GM12878 (cell line): Measurements from ENCODE around the gene SLC37A3. TPM values are rescaled to one million over a fixed set of nuclear protein-coding genes. Genes with fewer than 3 reads are reported as not detected.
A peak's percentile ranks its signal among the peaks of the same experiment; 100 is the strongest.

ENCODE experiments used
- ATAC-seq: fragments of 200-7000 bp; cut with Tn5 transposase; 3 replicates; pipeline ENCODE4 v1.9.1; 2020; ENCODE audit warnings: mild to moderate bottlenecking, moderate library complexity
- BruUV-seq: library from RNA; stranded (reverse); fragments of 400-500 nt; replicated peaks from 2 replicates; lab custom pipeline; 2021; lab: Mats Ljungman, UMichigan
- CTCF ChIA-PET: fragments of 300-600 bp; sonication (Branson Sonifier 250); formaldehyde crosslinking; extraction: SDS; loops from one replicate; lab custom pipeline; 2021; ENCODE audit warnings: inconsistent platforms; lab: Yijun Ruan, JAX
- POLR2A ChIA-PET: fragments of 350-600 bp; formaldehyde crosslinking; extraction: SDS; loops from one replicate; lab custom pipeline; 2021; ENCODE audit warnings: inconsistent platforms; lab: Charles Lee
- RAD21 ChIA-PET: fragments of 300-600 bp; sonication (Branson Sonifier 250); formaldehyde crosslinking; loops from one replicate; lab custom pipeline; 2023; ENCODE audit warnings: antibody characterized with exemption; ENCODE audit not compliant: unreplicated experiment; lab: Charles Lee
- SMC1A ChIA-PET: fragments of 300-600 bp; sonication (Branson Sonifier 250); formaldehyde crosslinking; loops from one replicate; lab custom pipeline; 2023; ENCODE audit not compliant: unreplicated experiment, uncharacterized antibody; lab: Charles Lee
- DNase-seq: peaks from one replicate; pipeline ENCODE4 v3.0.0-alpha.2; 2011; ENCODE audit warnings: low read depth, low spot score
- FAIRE-seq: peaks from 3 replicates; lab custom pipeline; 2011; peaks lifted over from hg19 to GRCh38; lab: Jason Lieb, UNC
- H2AFZ ChIP-seq: 2 replicates; pipeline ENCODE4 v1.6.0; 2011; ENCODE audit warnings: low read depth, low read length, control low read depth; ENCODE audit not compliant: control insufficient read depth
- H3K27ac ChIP-seq: 2 replicates; pipeline ENCODE4 v1.5.1; 2011; ENCODE audit warnings: control low read depth; ENCODE audit not compliant: control insufficient read depth, insufficient read depth
- H3K27me3 ChIP-seq, 2 experiments: replicated peaks in 1 of 2; 2 replicates each; pipeline versions ENCODE4 v1.6.0 to v1.6.1; 2011; ENCODE audit warnings: low read length in 1 of 2; ENCODE audit not compliant: control insufficient read depth in 2 of 2, insufficient read depth in 2 of 2
- H3K36me3 ChIP-seq, 2 experiments: 2 replicates each; pipeline ENCODE4 v1.5.1; 2011; ENCODE audit warnings: low read length in 1 of 2; ENCODE audit not compliant: control insufficient read depth in 2 of 2, insufficient read depth in 2 of 2
- H3K4me1 ChIP-seq: 2 replicates; pipeline ENCODE4 v1.6.1; 2011; ENCODE audit warnings: mild to moderate bottlenecking, low read length, moderate library complexity, mixed read lengths; ENCODE audit not compliant: control insufficient read depth, insufficient read depth
- H3K4me2 ChIP-seq: 2 replicates; pipeline ENCODE4 v1.6.0; 2011; ENCODE audit warnings: control low read depth; ENCODE audit not compliant: control insufficient read depth, insufficient read depth
- H3K4me3 ChIP-seq: fragments of 200-600 bp; sonication (generic); 2 replicates; pipeline ENCODE4 v1.5.1; 2016
- H3K79me2 ChIP-seq: 2 replicates; pipeline ENCODE4 v1.6.0; 2011; ENCODE audit warnings: low read length; ENCODE audit not compliant: control insufficient read depth, insufficient read depth
- H3K9ac ChIP-seq: 2 replicates; pipeline ENCODE4 v1.8.0; 2011; ENCODE audit warnings: low read length, control low read depth, mixed read lengths; ENCODE audit not compliant: control insufficient read depth, insufficient read depth
- H3K9me3 ChIP-seq: replicated peaks from 3 replicates; pipeline ENCODE4 v1.5.1; 2011; ENCODE audit warnings: mild to moderate bottlenecking, low read length; ENCODE audit not compliant: control insufficient read depth, insufficient read depth
- H4K20me1 ChIP-seq: 2 replicates; pipeline ENCODE4 v1.6.0; 2011; ENCODE audit not compliant: control insufficient read depth, insufficient read depth
- EGR1 ChIP-seq, 2 experiments: IDR thresholded peaks; 1 replicate in 1 of 2; 2 replicates in 1 of 2; pipeline ENCODE4 v1.6.1; 2011 to 2012; ENCODE audit warnings: low read depth in 2 of 2, low read length in 2 of 2, borderline replicate concordance in 1 of 2, mild to moderate bottlenecking in 1 of 2, moderate library complexity in 1 of 2
- ELK1 ChIP-seq: IDR thresholded peaks from 2 replicates; pipeline ENCODE4 v1.6.1; 2012; ENCODE audit warnings: low read depth, low read length, improper control_type of control experiment
- GABPA ChIP-seq: IDR thresholded peaks from 2 replicates; pipeline ENCODE4 v1.6.1; 2014; ENCODE audit warnings: antibody characterized with exemption, low read depth, mild to moderate bottlenecking, inconsistent platforms
- KLF5 ChIP-seq: fragments of 450-650 bp; IDR thresholded peaks from 2 replicates; pipeline ENCODE4 v1.6.1; 2014; ENCODE audit warnings: mild to moderate bottlenecking; ENCODE audit not compliant: partially characterized antibody
- MLLT1 ChIP-seq: fragments of 450-650 bp; IDR thresholded peaks from 2 replicates; pipeline ENCODE4 v1.6.1; 2016; ENCODE audit warnings: mild to moderate bottlenecking
- NFXL1 ChIP-seq: fragments of 450-650 bp; IDR thresholded peaks from 2 replicates; pipeline ENCODE4 v1.6.1; 2017; ENCODE audit warnings: antibody characterized with exemption, mild to moderate bottlenecking, borderline replicate concordance
- PKNOX1 ChIP-seq: fragments of 450-650 bp; IDR thresholded peaks from 2 replicates; pipeline ENCODE4 v1.6.1; 2016; ENCODE audit warnings: mild to moderate bottlenecking
- PML ChIP-seq: IDR thresholded peaks from 2 replicates; pipeline ENCODE4 v1.6.1; 2012; ENCODE audit warnings: low read length, inconsistent platforms
- RB1 ChIP-seq: fragments of 450-650 bp; formaldehyde crosslinking; IDR thresholded peaks from 2 replicates; pipeline ENCODE4 v1.6.1; 2017; ENCODE audit warnings: mild to moderate bottlenecking, borderline replicate concordance
- RELA ChIP-seq: fragments of 450-650 bp; IDR thresholded peaks from 2 replicates; pipeline ENCODE4 v1.8.0; 2014; ENCODE audit warnings: borderline replicate concordance; ENCODE audit not compliant: partially characterized antibody
- YBX1 ChIP-seq: fragments of 450-650 bp; IDR thresholded peaks from 2 replicates; pipeline ENCODE4 v1.6.1; 2016; ENCODE audit warnings: antibody characterized with exemption
- WGBS: methylation state at CpG from one replicate; pipeline ENCODE4 v1.1.6; 2016; ENCODE audit warnings: low lambda C conversion rate; ENCODE audit not compliant: insufficient replicate concordance, insufficient coverage; ENCODE audit errors: missing lambda C conversion rate; 5-methylcytosine and 5-hydroxymethylcytosine counted together
- in situ Hi-C: fragments of 300-500 bp; cut with MboI; formaldehyde crosslinking; loops from 9 replicates; pipeline ENCODE4 v1.14.3; 2018; ENCODE audit warnings: mixed read lengths
- intact Hi-C: fragments of 100-400 bp; cut with micrococcal nuclease; formaldehyde crosslinking; loops from one replicate; pipeline ENCODE4 v1.14.2; 2022; ENCODE audit not compliant: unreplicated experiment
- polyA plus RNA-seq, 11 experiments: library from polyadenylated mRNA; depleted of rRNA in 4 of 11; unstranded in 6 of 11; stranded (reverse) in 5 of 11; fragments of >200 nt; fragmentation: Nextera tagmentation in 4 of 11; fragmentation: Illumina TruSeq in 1 of 11; extraction: Ambion mirVana in 4 of 11; extraction: Trizol in 1 of 11; gene quantifications; 1 replicate in 1 of 11; 2 replicates in 10 of 11; pipeline versions ENCODE4 v1.2.1 to v1.2.3, GENCODE V29; 2011 to 2016; ENCODE audit warnings: inconsistent platforms in 2 of 11, missing spikeins in 2 of 11, low read depth in 1 of 11
- small RNA-seq: library from RNA; depleted of rRNA; stranded (forward); fragments of <200 nt; gene quantifications from one replicate; pipeline ENCODE3, GENCODE V24; 2014
- total RNA-seq, 4 experiments: library from RNA; depleted of rRNA in 3 of 4; stranded (reverse); fragments of >200 nt in 3 of 4; fragmentation: Illumina TruSeq in 1 of 4; extraction: Trizol in 1 of 4; gene quantifications; 2 replicates each; pipeline versions ENCODE4 v1.2.1 to v1.2.3, GENCODE V29; 2013 to 2021

The SLC37A3 gene
- total and polyA plus RNA-seq, 10 of the 15 experiments (the other 5 are each of a cell fraction or from before 2014, with no cell fraction given): 3.7 to 13.6 (median 11.0) TPM

GRCh38 chr7:140284062-140284461 lies 114.3 kb downstream of the SLC37A3 start:
- Histone ChIP-seq H3K4me2 (no peak overlapping the region), H4K20me1 (peaks cover 4% of the 10 kb centered on the region; the same call in 1 of the 2 replicates)
- POLR2A ChIA-PET: no interaction called here
- no peak for TF ChIP-seq NFXL1
- TF ChIP-seq KLF5: no peak
- TF ChIP-seq GABPA: no peak
- TF ChIP-seq ELK1: no peak
- no peak for TF ChIP-seq MLLT1
- no peak for TF ChIP-seq PKNOX1
- TF ChIP-seq EGR1 (IDR thresholded peaks at IDR 0.05; ENCODE audit: borderline replicate concordance in 1 of 2, low read depth in 2 of 2, low read length in 2 of 2): no peak
- TF ChIP-seq PML: no peak
- no peak for TF ChIP-seq RELA
- TF ChIP-seq RB1: no peak
- no peak for TF ChIP-seq YBX1
- TF ChIP-seq, all 136 proteins: peak for 0
- intact Hi-C loops: no loop called here
- 30% methylated on average over 1 of the region's 1 CpG for WGBS
- no peak for DNase-seq
- Histone ChIP-seq H3K36me3 (no peaks in the 10 kb centered on the region), H3K4me3 (no peak overlapping the region), H3K79me2 (no peaks in the 10 kb centered on the region), H3K27me3 (peaks cover 0 to 4% of the 10 kb centered on the region in 2 experiments; a peak in 2 of 4 replicates), H3K9me3 (no peaks in the 10 kb centered on the region; the same call in 2 of the 3 replicates), H2AFZ (no peak overlapping the region), H3K9ac (no peak overlapping the region), H3K4me1 (no peaks in the 10 kb centered on the region), H3K27ac (no peak overlapping the region)
- no peak for FAIRE-seq
- ATAC-seq: no peak
- RAD21 ChIA-PET: no interaction called here
- CTCF ChIA-PET: no interaction called here
- SMC1A ChIA-PET: interaction anchor here (0.6 kb wide), 1 partner anchor 208 kb away, joined by 3 read pairs; no protein-coding TSS in a partner anchor
- BruUV-seq: no TSS peak
- in situ Hi-C loops: no loop called here

Small RNA genes within 50 kb of the gene (small RNA-seq; reads per million reads assigned to genes)
- gene RNA5SP247 (not detected), gene RNA5SP248 (142 reads per million, percentile 99 among the genes with 10 or more reads in this experiment)

Other genes with a start within 250 kb of the SLC37A3 start
- gene KDM7A, start 221.5 kb downstream of the SLC37A3 start, total RNA-seq (2014; rRNA removed): 0.76 and 0.96 TPM in 2 replicates
- 0.64 and 0.81 TPM in 2 replicates for gene KDM7A, start 221.5 kb downstream of the SLC37A3 start, total RNA-seq (2014; rRNA removed; fragmentation: Illumina TruSeq; extraction: Trizol)
- 0.95 and 1.5 TPM in 2 replicates for gene KDM7A, start 221.5 kb downstream of the SLC37A3 start, total RNA-seq (2021)
- gene KDM7A, start 221.5 kb downstream of the SLC37A3 start, polyA plus RNA-seq (2011; rRNA removed): 0.87 and 1.0 TPM in 2 replicates
- gene KDM7A, start 221.5 kb downstream of the SLC37A3 start, polyA plus RNA-seq (2014; fragmentation: Illumina TruSeq; extraction: Trizol): 0.68 and 0.79 TPM in 2 replicates
- under 1 TPM; 0.07 to 0.16 TPM for gene KDM7A, start 221.5 kb downstream of the SLC37A3 start, polyA plus RNA-seq (2014; fragmentation: Nextera tagmentation; extraction: Ambion mirVana)
- gene KDM7A, start 221.5 kb downstream of the SLC37A3 start, polyA plus RNA-seq (2014; rRNA removed): 0.75 and 0.86 TPM in 2 replicates
- under 1 TPM; 0.19 to 0.32 TPM for gene KDM7A, start 221.5 kb downstream of the SLC37A3 start, polyA plus RNA-seq (2016; fragmentation: Nextera tagmentation; extraction: Ambion mirVana)
- gene RAB19, start 5.5 kb upstream of the SLC37A3 start, total RNA-seq (2014; rRNA removed): 0.22 and 1.0 TPM in 2 replicates
- 0.54 TPM in 1 of 2 replicates, not detected in the other for gene RAB19, start 5.5 kb upstream of the SLC37A3 start, total RNA-seq (2014; rRNA removed; fragmentation: Illumina TruSeq; extraction: Trizol)
- gene RAB19, start 5.5 kb upstream of the SLC37A3 start, total RNA-seq (2021): 0.35 TPM in 1 of 2 replicates, not detected in the other
- gene RAB19, start 5.5 kb upstream of the SLC37A3 start, polyA plus RNA-seq (2011; rRNA removed): not detected in 2 replicates
- 0.22 and 0.27 TPM in 2 replicates for gene RAB19, start 5.5 kb upstream of the SLC37A3 start, polyA plus RNA-seq (2014; fragmentation: Illumina TruSeq; extraction: Trizol)
- gene RAB19, start 5.5 kb upstream of the SLC37A3 start, polyA plus RNA-seq (2014; fragmentation: Nextera tagmentation; extraction: Ambion mirVana): under 1 TPM in 1 of 2 experiments, not detected in 1; 0.23 TPM
- 0.14 and 0.20 TPM in 2 replicates for gene RAB19, start 5.5 kb upstream of the SLC37A3 start, polyA plus RNA-seq (2014; rRNA removed)
- not detected for gene RAB19, start 5.5 kb upstream of the SLC37A3 start, polyA plus RNA-seq (2016; fragmentation: Nextera tagmentation; extraction: Ambion mirVana)
- 37.9 and 45.7 TPM in 2 replicates for gene MKRN1, start 81.0 kb upstream of the SLC37A3 start, total RNA-seq (2014; rRNA removed)
- 55.1 and 55.3 TPM in 2 replicates for gene MKRN1, start 81.0 kb upstream of the SLC37A3 start, total RNA-seq (2014; rRNA removed; fragmentation: Illumina TruSeq; extraction: Trizol)
- 54.7 and 56.1 TPM in 2 replicates for gene MKRN1, start 81.0 kb upstream of the SLC37A3 start, total RNA-seq (2021)
- gene MKRN1, start 81.0 kb upstream of the SLC37A3 start, polyA plus RNA-seq (2011; rRNA removed): 61.3 and 73.4 TPM in 2 replicates
- gene MKRN1, start 81.0 kb upstream of the SLC37A3 start, polyA plus RNA-seq (2014; fragmentation: Illumina TruSeq; extraction: Trizol): 59.5 and 85.1 TPM in 2 replicates
- gene MKRN1, start 81.0 kb upstream of the SLC37A3 start, polyA plus RNA-seq (2014; fragmentation: Nextera tagmentation; extraction: Ambion mirVana): 10 to 100 TPM; 19.1 to 23.8 TPM
- gene MKRN1, start 81.0 kb upstream of the SLC37A3 start, polyA plus RNA-seq (2014; rRNA removed): 34.3 and 38.8 TPM in 2 replicates
- gene MKRN1, start 81.0 kb upstream of the SLC37A3 start, polyA plus RNA-seq (2016; fragmentation: Nextera tagmentation; extraction: Ambion mirVana): 10 to 100 TPM; 50.0 to 51.2 TPM
- gene DENND2A, start 242.3 kb upstream of the SLC37A3 start, total RNA-seq (2014; rRNA removed): not detected in 2 replicates
- gene DENND2A, start 242.3 kb upstream of the SLC37A3 start, total RNA-seq (2014; rRNA removed; fragmentation: Illumina TruSeq; extraction: Trizol): not detected in 2 replicates
- not detected in 2 replicates for gene DENND2A, start 242.3 kb upstream of the SLC37A3 start, total RNA-seq (2021)
- gene DENND2A, start 242.3 kb upstream of the SLC37A3 start, polyA plus RNA-seq (2011; rRNA removed): not detected in 2 replicates
- gene DENND2A, start 242.3 kb upstream of the SLC37A3 start, polyA plus RNA-seq (2014; fragmentation: Illumina TruSeq; extraction: Trizol): 0.01 TPM in 1 of 2 replicates, not detected in the other
- gene DENND2A, start 242.3 kb upstream of the SLC37A3 start, polyA plus RNA-seq (2014; fragmentation: Nextera tagmentation; extraction: Ambion mirVana): not detected
- gene DENND2A, start 242.3 kb upstream of the SLC37A3 start, polyA plus RNA-seq (2014; rRNA removed): not detected in 2 replicates
- not detected for gene DENND2A, start 242.3 kb upstream of the SLC37A3 start, polyA plus RNA-seq (2016; fragmentation: Nextera tagmentation; extraction: Ambion mirVana)